B cell (primary cell): ENCODE measurements around the gene PGBD2. TPM values are rescaled to one million over a fixed set of nuclear protein-coding genes. Genes with fewer than 3 reads are reported as not detected.
A peak's percentile ranks its signal among the peaks of the same experiment; 100 is the strongest.

Experiments
- ATAC-seq: fragments of 200-7000 bp; cut with Tn5 transposase; one replicate; pipeline ENCODE4 v1.10.0; 2021; ENCODE audit warnings: low read depth, mild to moderate bottlenecking, moderate number of reproducible peaks, moderate library complexity
- CTCF ChIA-PET: fragments of 350-600 bp; sonication (Branson Sonifier 250); formaldehyde crosslinking; loops from one replicate; lab custom pipeline; 2021; ENCODE audit warnings: antibody characterized with exemption, inconsistent platforms; lab: Charles Lee
- POLR2A ChIA-PET: fragments of 350-600 bp; sonication (Branson Sonifier 250); formaldehyde crosslinking; loops from one replicate; lab custom pipeline; 2021; ENCODE audit warnings: antibody characterized with exemption; lab: Charles Lee
- DNase-seq: peaks from one replicate; pipeline ENCODE4 v3.0.0; 2013
- H2AFZ ChIP-seq: 2 replicates; pipeline ENCODE4 v1.6.1; 2012; ENCODE audit warnings: mild to moderate bottlenecking, low read depth, low read length; ENCODE audit not compliant: insufficient read depth, poor library complexity, severe bottlenecking
- H3K27ac ChIP-seq, 2 donors: 1 replicate in 1 of 2; 2 replicates in 1 of 2; pipeline ENCODE4 v1.5.1; 2012 to 2013; ENCODE audit warnings: low read length in 2 of 2, mild to moderate bottlenecking in 2 of 2, moderate library complexity in 1 of 2
- H3K27me3 ChIP-seq, 4 experiments: fragments of 200-600 bp in 1 of 4; sonication (generic) in 1 of 4; replicated peaks in 1 of 4; 1 replicate in 2 of 4; 2 replicates in 2 of 4; pipeline versions ENCODE4 v1.6.1 to v1.7.0; 2013 to 2016; ENCODE audit warnings: low read length in 3 of 4, mild to moderate bottlenecking in 2 of 4, mixed read lengths in 1 of 4, moderate library complexity in 1 of 4; ENCODE audit not compliant: insufficient read depth in 4 of 4, control insufficient read depth in 3 of 4; ENCODE audit errors: control extremely low read depth in 1 of 4
- H3K36me3 ChIP-seq, 2 experiments: replicated peaks in 1 of 2; 1 replicate in 1 of 2; 2 replicates in 1 of 2; pipeline versions ENCODE4 v1.6.1 to v1.7.1; 2013; ENCODE audit warnings: low read length in 1 of 2; ENCODE audit not compliant: insufficient read depth in 2 of 2, control insufficient read depth in 1 of 2; ENCODE audit errors: control extremely low read depth in 1 of 2, extremely low read depth in 1 of 2
- H3K4me1 ChIP-seq, 2 donors: fragments of 200-600 bp in 1 of 2; sonication (generic) in 1 of 2; 1 replicate in 1 of 2; 2 replicates in 1 of 2; pipeline versions ENCODE4 v1.5.1 to v1.6.1; 2013 to 2017; ENCODE audit warnings: low read length in 2 of 2; ENCODE audit not compliant: control insufficient read depth in 2 of 2, insufficient read depth in 2 of 2
- H3K4me2 ChIP-seq: replicated peaks from 2 replicates; pipeline ENCODE3; 2012; ENCODE audit warnings: mild to moderate bottlenecking, low read depth, low read length; ENCODE audit not compliant: poor library complexity, severe bottlenecking
- H3K4me3 ChIP-seq, 5 experiments: fragments of 200-600 bp in 1 of 5; sonication (generic) in 1 of 5; 1 replicate in 3 of 5; 2 replicates in 2 of 5; pipeline versions ENCODE4 v1.5.1 to v1.7.0; 2011 to 2016; ENCODE audit warnings: low read length in 4 of 5, mild to moderate bottlenecking in 4 of 5, low read depth in 2 of 5, control low read depth in 1 of 5, moderate library complexity in 1 of 5; ENCODE audit not compliant: insufficient read depth in 1 of 5; ENCODE audit errors: control extremely low read depth in 1 of 5, extremely low read depth in 1 of 5
- H3K79me2 ChIP-seq: fragments of 200-600 bp; sonication (generic); one replicate; pipeline ENCODE4 v1.6.0; 2016; ENCODE audit warnings: low read length; ENCODE audit not compliant: control insufficient read depth, insufficient read depth
- H3K9ac ChIP-seq: fragments of 200-600 bp; sonication (generic); 2 replicates; pipeline ENCODE4 v1.6.1; 2017; ENCODE audit warnings: mild to moderate bottlenecking, low read length, moderate library complexity
- H3K9me3 ChIP-seq, 3 donors: one replicate each; pipeline versions ENCODE4 v1.6.1 to v1.7.1; 2013; ENCODE audit warnings: low read length in 2 of 3; ENCODE audit not compliant: control insufficient read depth in 2 of 3, insufficient read depth in 1 of 3; ENCODE audit errors: control extremely low read depth in 1 of 3
- H4K20me1 ChIP-seq: 2 replicates; pipeline ENCODE4 v1.6.0; 2012; ENCODE audit warnings: mild to moderate bottlenecking, low read length; ENCODE audit not compliant: insufficient read depth, control insufficient read depth, poor library complexity, severe bottlenecking
- H3K27ac Mint-ChIP-seq: one replicate; pipeline ENCODE4 v1.8.0; 2021; ENCODE audit warnings: mixed read lengths
- H3K27me3 Mint-ChIP-seq: one replicate; pipeline ENCODE4 v1.8.0; 2021; ENCODE audit warnings: mixed read lengths
- H3K4me1 Mint-ChIP-seq: one replicate; pipeline ENCODE4 v1.8.0; 2021; ENCODE audit warnings: mixed read lengths
- H3K4me3 Mint-ChIP-seq: one replicate; pipeline ENCODE4 v1.8.0; 2021; ENCODE audit warnings: mixed read lengths
- H3K9me3 Mint-ChIP-seq: one replicate; pipeline ENCODE4 v1.8.0; 2022; ENCODE audit warnings: mixed read lengths; ENCODE audit not compliant: insufficient read depth
- EZH2 ChIP-seq: IDR thresholded peaks from 2 replicates; pipeline ENCODE4 v1.6.1; 2012; ENCODE audit warnings: borderline replicate concordance, low read depth, mild to moderate bottlenecking, moderate library complexity, low read length; ENCODE audit not compliant: insufficient read depth, poor library complexity, severe bottlenecking
- WGBS: methylation state at CpG from one replicate; pipeline ENCODE4 v1.1.5; 2013; ENCODE audit warnings: missing lambda C conversion rate; ENCODE audit not compliant: insufficient coverage; 5-methylcytosine and 5-hydroxymethylcytosine counted together
- intact Hi-C: fragments of 100-400 bp; cut with micrococcal nuclease; formaldehyde crosslinking; loops from one replicate; pipeline ENCODE4 v1.10.0; 2022
- polyA plus RNA-seq: library from polyadenylated mRNA; depleted of rRNA; stranded (reverse); fragments of >200 nt; gene quantifications from 2 replicates; pipeline ENCODE4 v1.2.3, GENCODE V29; 2012
- total RNA-seq, 2 donors: library from RNA; stranded (reverse); fragments of 120-200 nt in 1 of 2; gene quantifications; 1 replicate in 1 of 2; 2 replicates in 1 of 2; pipeline versions ENCODE4 v1.2.3 to v1.2.4, GENCODE V29; 2013 to 2022
- TF ChIP-seq, protein P1 (sequence below): fragments of 200-600 bp; IDR thresholded peaks from one replicate; pipeline ENCODE4 v1.8.0; 2022; ENCODE audit warnings: antibody characterized with exemption, mild to moderate bottlenecking

PGBD2 gene
- total and polyA plus RNA-seq, 2 donors (not counting 1 experiment from before 2014, with no cell fraction given): 13.3 to 27.7 TPM

DNA sequence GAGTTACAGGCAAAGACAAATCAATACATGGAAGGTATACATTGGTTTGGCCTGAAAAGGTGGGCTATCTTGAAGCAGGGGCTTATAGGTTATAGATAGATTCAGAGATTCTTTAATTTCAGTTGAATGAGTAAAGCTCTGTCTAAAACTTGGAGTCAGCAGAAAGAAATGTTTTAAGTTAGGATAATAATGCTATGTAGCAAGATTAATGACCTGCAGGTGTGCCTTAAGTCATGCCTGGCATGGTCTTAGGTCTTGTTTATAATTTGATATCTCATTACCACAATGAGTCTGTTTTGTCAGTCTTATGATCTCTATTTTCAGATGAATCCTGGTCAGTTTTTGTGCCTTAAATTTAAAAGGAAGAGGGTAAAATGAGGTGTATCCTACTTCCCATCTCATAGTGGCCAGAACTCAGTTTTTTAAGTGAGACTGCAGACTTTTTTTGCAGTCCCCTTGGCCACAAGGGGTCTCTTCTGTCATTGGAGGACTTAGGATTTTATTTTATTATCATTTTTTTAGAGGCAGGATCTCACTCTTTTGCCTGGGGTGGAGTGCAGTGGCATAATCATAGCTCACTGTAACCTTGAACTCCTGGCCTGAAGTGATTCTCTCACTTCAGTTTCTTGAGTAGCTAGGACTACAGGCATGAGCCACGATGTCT is 21.3 kb upstream of the PGBD2 start:
- no peak overlapping the region for H2AFZ ChIP-seq
- no CpG with 5 or more reads among the region's 1 CpG for WGBS
- Mint-ChIP-seq H3K9me3 (no peaks in the 10 kb centered on the region), H3K27ac (no peak overlapping the region), H3K4me3 (no peak overlapping the region), H3K4me1 (peaks cover 22% of the 10 kb centered on the region), H3K27me3 (no peaks in the 10 kb centered on the region)
- DNase-seq (no peak), ATAC-seq (no peak)
- no peak overlapping the region for H3K4me2 ChIP-seq
- peaks cover 11 to 15% of the 10 kb centered on the region in 2 donors for H3K4me1 ChIP-seq
- H3K4me3 ChIP-seq: no peak overlapping the region
- H3K9ac ChIP-seq: no peak overlapping the region
- CTCF ChIA-PET: interaction anchor here (1.1 kb wide), 1 partner anchor 266 kb away, joined by 3 read pairs; no protein-coding TSS in a partner anchor
- intact Hi-C loops: no loop called here
- no peak for TF ChIP-seq EZH2
- TF ChIP-seq, protein P1, sequence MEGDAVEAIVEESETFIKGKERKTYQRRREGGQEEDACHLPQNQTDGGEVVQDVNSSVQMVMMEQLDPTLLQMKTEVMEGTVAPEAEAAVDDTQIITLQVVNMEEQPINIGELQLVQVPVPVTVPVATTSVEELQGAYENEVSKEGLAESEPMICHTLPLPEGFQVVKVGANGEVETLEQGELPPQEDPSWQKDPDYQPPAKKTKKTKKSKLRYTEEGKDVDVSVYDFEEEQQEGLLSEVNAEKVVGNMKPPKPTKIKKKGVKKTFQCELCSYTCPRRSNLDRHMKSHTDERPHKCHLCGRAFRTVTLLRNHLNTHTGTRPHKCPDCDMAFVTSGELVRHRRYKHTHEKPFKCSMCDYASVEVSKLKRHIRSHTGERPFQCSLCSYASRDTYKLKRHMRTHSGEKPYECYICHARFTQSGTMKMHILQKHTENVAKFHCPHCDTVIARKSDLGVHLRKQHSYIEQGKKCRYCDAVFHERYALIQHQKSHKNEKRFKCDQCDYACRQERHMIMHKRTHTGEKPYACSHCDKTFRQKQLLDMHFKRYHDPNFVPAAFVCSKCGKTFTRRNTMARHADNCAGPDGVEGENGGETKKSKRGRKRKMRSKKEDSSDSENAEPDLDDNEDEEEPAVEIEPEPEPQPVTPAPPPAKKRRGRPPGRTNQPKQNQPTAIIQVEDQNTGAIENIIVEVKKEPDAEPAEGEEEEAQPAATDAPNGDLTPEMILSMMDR: no peak
- no peak overlapping the region for H3K27ac ChIP-seq
- no peaks in the 10 kb centered on the region for H3K27me3 ChIP-seq
- no peaks in the 10 kb centered on the region for H3K9me3 ChIP-seq
- no peaks in the 10 kb centered on the region for H3K79me2 ChIP-seq
- POLR2A ChIA-PET: no interaction called here
- H3K36me3 ChIP-seq: no peaks in the 10 kb centered on the region
- H4K20me1 ChIP-seq: no peaks in the 10 kb centered on the region

DNA sequence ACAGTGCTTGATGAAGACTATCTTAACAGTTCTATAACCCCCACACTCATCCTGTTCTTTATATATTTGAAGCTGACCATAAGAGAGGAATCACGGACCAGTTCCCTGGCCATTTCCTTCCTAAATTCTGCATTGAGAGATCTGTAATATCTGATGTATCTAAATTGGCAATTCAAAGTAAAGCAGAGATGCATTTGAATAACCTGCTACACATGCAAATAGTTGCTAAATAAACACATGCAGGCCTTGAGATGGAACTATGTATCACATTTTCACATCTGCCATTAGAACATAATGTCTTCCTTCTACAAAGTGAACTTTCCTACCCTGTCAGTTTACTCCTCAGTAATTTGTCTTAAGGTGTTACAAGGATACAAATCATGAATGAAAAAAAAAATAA is 20.4 kb upstream of the PGBD2 start:
- Histone ChIP-seq H3K9ac (no peak overlapping the region), H3K4me3 (no peak overlapping the region), H2AFZ (peak overlapping the region; percentile 23), H3K79me2 (no peaks in the 10 kb centered on the region), H4K20me1 (no peaks in the 10 kb centered on the region), H3K36me3 (no peaks in the 10 kb centered on the region), H3K27me3 (no peaks in the 10 kb centered on the region), H3K4me2 (peak overlapping the region; percentile 2), H3K9me3 (no peaks in the 10 kb centered on the region), H3K4me1 (peaks cover 11 to 15% of the 10 kb centered on the region in 2 donors), H3K27ac (no peak overlapping the region)
- Mint-ChIP-seq H3K4me1 (peaks cover 22% of the 10 kb centered on the region), H3K9me3 (no peaks in the 10 kb centered on the region), H3K27me3 (peaks cover 4% of the 10 kb centered on the region), H3K27ac (no peak overlapping the region), H3K4me3 (peak overlapping the region; percentile 24)
- no peak for DNase-seq
- TF ChIP-seq, protein P1: no peak
- TF ChIP-seq EZH2: no peak
- intact Hi-C loops: no loop called here
- ATAC-seq: no peak
- POLR2A ChIA-PET: no interaction called here
- CTCF ChIA-PET: no interaction called here
- no CpG with 5 or more reads among the region's 1 CpG for WGBS
